Measurements from ENCODE around the gene CRAMP1.

The CRAMP1 gene

GRCh38 chr16:1721372-1721771, 109.2 kb downstream of the CRAMP1 start:
- DNase-seq, result no peak

- DNase-seq, result peak; percentile 50
Measured at GRCh38 chr16:1723450-1724147, 111.4 kb downstream of the CRAMP1 start.

- no peak for DNase-seq
Measured at GRCh38 chr16:1724491-1724890, 112.3 kb downstream of the CRAMP1 start.

GRCh38 chr16:1726661-1727502, 114.7 kb downstream of the CRAMP1 start:
- DNase-seq, result no peak

Data from retina (tissue), 1 donor.